A549 (cell line): Measurements from ENCODE around the gene MAP3K5. TPM values are rescaled to one million over a fixed set of nuclear protein-coding genes. Genes with fewer than 3 reads are reported as not detected.

Experiments
- ATAC-seq, 2 experiments: fragments of 200-7000 bp in 1 of 2; fragments of >200 bp in 1 of 2; cut with Nextera tagmentation in 1 of 2; cut with Tn5 transposase in 1 of 2; 3 replicates each; pipeline versions ENCODE4 v1.8.0 to v1.9.1; 2018 to 2020; ENCODE audit warnings: mild to moderate bottlenecking in 1 of 2, moderate library complexity in 1 of 2
- CTCF ChIA-PET: fragments of 300-600 bp; sonication (Branson Sonifier 250); formaldehyde crosslinking; extraction: SDS; loops from one replicate; lab custom pipeline; 2021; ENCODE audit warnings: antibody characterized with exemption, inconsistent platforms; lab: Yijun Ruan, JAX
- POLR2A ChIA-PET: fragments of 350-600 bp; formaldehyde crosslinking; extraction: SDS; loops from one replicate; lab custom pipeline; 2021; ENCODE audit warnings: antibody characterized with exemption, inconsistent platforms; lab: Yijun Ruan, JAX
- DNase-seq, 2 experiments: peaks; one replicate each; pipeline versions ENCODE4 v3.0.0 to v3.0.0-alpha.2; 2011 to 2016; ENCODE audit warnings: low read depth in 1 of 2, low spot score in 1 of 2
- FAIRE-seq: peaks from 2 replicates; lab custom pipeline; 2011; peaks lifted over from hg19 to GRCh38; lab: Jason Lieb, UNC
- H3K27ac ChIP-seq, 2 experiments: fragments of >200 bp; sonication (Bioruptor Twin); formaldehyde crosslinking; 3 replicates each; pipeline ENCODE4 v1.5.1; 2016 to 2017
- H3K4me1 ChIP-seq: fragments of >200 bp; sonication (Bioruptor Twin); formaldehyde crosslinking; 3 replicates; pipeline ENCODE4 v1.6.1; 2016
- H3K4me2 ChIP-seq: fragments of >200 bp; sonication (Bioruptor Twin); formaldehyde crosslinking; 3 replicates; pipeline ENCODE4 v1.6.1; 2016
- H3K4me3 ChIP-seq: fragments of >200 bp; sonication (Bioruptor Twin); formaldehyde crosslinking; 3 replicates; pipeline ENCODE4 v1.5.1; 2016
- H3K9me3 ChIP-seq: fragments of >200 bp; sonication (Bioruptor Twin); formaldehyde crosslinking; 3 replicates; pipeline ENCODE4 v1.6.1; 2016
- CBX8 ChIP-seq: fragments of 200-600 bp; sonication (generic); IDR thresholded peaks from 2 replicates; pipeline ENCODE4 v1.6.1; 2016
- EHF ChIP-seq: fragments of 250-450 bp; sonication (Bioruptor Pico); IDR thresholded peaks from 2 replicates; pipeline ENCODE4 v1.5.0; 2020; ENCODE audit warnings: mild to moderate bottlenecking
- EHMT2 ChIP-seq: fragments of 200-600 bp; sonication (generic); IDR thresholded peaks from 2 replicates; pipeline ENCODE4 v1.6.1; 2016; ENCODE audit warnings: antibody characterized with exemption, low read depth, mild to moderate bottlenecking, moderate library complexity
- FOSB ChIP-seq: fragments of 250-450 bp; sonication (Bioruptor Pico); IDR thresholded peaks from 2 replicates; pipeline ENCODE4 v1.5.0; 2020; ENCODE audit warnings: mild to moderate bottlenecking, moderate library complexity
- HEYL ChIP-seq: fragments of 250-450 bp; sonication (Bioruptor Pico); IDR thresholded peaks from 2 replicates; pipeline ENCODE4 v1.8.0; 2021; ENCODE audit warnings: mild to moderate bottlenecking, moderate library complexity
- HOXA7 ChIP-seq: fragments of 250-450 bp; sonication (Bioruptor Pico); IDR thresholded peaks from 2 replicates; pipeline ENCODE4 v1.5.0; 2020; ENCODE audit warnings: mild to moderate bottlenecking, moderate library complexity
- HOXB13 ChIP-seq: fragments of 250-450 bp; sonication (Bioruptor Pico); IDR thresholded peaks from 2 replicates; pipeline ENCODE4 v1.5.0; 2020; ENCODE audit warnings: low read depth, mild to moderate bottlenecking, moderate library complexity
- KDM1A ChIP-seq: fragments of 200-600 bp; sonication (generic); IDR thresholded peaks from 2 replicates; pipeline ENCODE4 v1.6.1; 2016; ENCODE audit warnings: low read depth, mild to moderate bottlenecking
- MYC ChIP-seq: IDR thresholded peaks from 2 replicates; pipeline ENCODE4 v1.6.1; 2012; ENCODE audit warnings: mild to moderate bottlenecking, inconsistent platforms, low read length, improper control_type of control experiment, borderline replicate concordance
- NR3C1 ChIP-seq: fragments of >200 bp; sonication (Bioruptor Twin); formaldehyde crosslinking; IDR thresholded peaks from 3 replicates; pipeline ENCODE4 v1.6.1; 2017
- PHF8 ChIP-seq: fragments of 200-600 bp; sonication (generic); IDR thresholded peaks from 2 replicates; pipeline ENCODE4 v1.6.1; 2016; ENCODE audit warnings: low read depth, mild to moderate bottlenecking, antibody characterized with exemption, moderate library complexity, borderline replicate concordance
- POLR2A ChIP-seq: IDR thresholded peaks from 2 replicates; pipeline ENCODE4 v1.6.1; 2012; ENCODE audit warnings: mild to moderate bottlenecking, low read length
- POLR2AphosphoS2 ChIP-seq: conservative IDR thresholded peaks from 2 replicates; pipeline ENCODE4 v1.6.1; 2012; ENCODE audit warnings: low read length, improper control_type of control experiment, inconsistent platforms
- RAD21 ChIP-seq, 2 experiments: fragments of >200 bp in 1 of 2; sonication (Bioruptor Twin) in 1 of 2; formaldehyde crosslinking in 1 of 2; IDR thresholded peaks in 1 of 2; conservative IDR thresholded peaks in 1 of 2; 2 replicates in 1 of 2; 3 replicates in 1 of 2; pipeline ENCODE4 v1.6.1; 2012 to 2018; ENCODE audit warnings: inconsistent platforms in 1 of 2
- RARB ChIP-seq: fragments of 250-450 bp; sonication (Bioruptor Pico); IDR thresholded peaks from 2 replicates; pipeline ENCODE4 v1.8.0; 2021; ENCODE audit warnings: mild to moderate bottlenecking, moderate library complexity
- RNF2 ChIP-seq: fragments of 200-600 bp; sonication (generic); IDR thresholded peaks from 2 replicates; pipeline ENCODE4 v1.6.1; 2016; ENCODE audit warnings: low read depth, mild to moderate bottlenecking, antibody characterized with exemption, moderate library complexity, borderline replicate concordance
- TP53 ChIP-seq: fragments of 250-450 bp; sonication (Bioruptor Pico); IDR thresholded peaks from 2 replicates; pipeline ENCODE4 v1.5.0; 2021; ENCODE audit warnings: mild to moderate bottlenecking, moderate library complexity
- ZNF302 ChIP-seq: fragments of 250-450 bp; sonication (Bioruptor Pico); IDR thresholded peaks from 2 replicates; pipeline ENCODE4 v1.9.0; 2021; ENCODE audit warnings: inconsistent platforms, mild to moderate bottlenecking, moderate library complexity
- WGBS: methylation state at CpG from one replicate; pipeline ENCODE4 v1.1.6; 2017; ENCODE audit errors: missing lambda C conversion rate; 5-methylcytosine and 5-hydroxymethylcytosine counted together
- polyA plus RNA-seq, 4 experiments: library from polyadenylated mRNA; depleted of rRNA in 3 of 4; stranded (reverse); fragments of >200 nt; fragmentation: RNase III in 1 of 4; extraction: RNeasy Plus Mini Kit Qiagen cat#74134 plus additional on column Dnase treatment in 1 of 4; gene quantifications; 2 replicates in 3 of 4; 3 replicates in 1 of 4; pipeline ENCODE4 v1.2.3, GENCODE V29; 2011 to 2017
- TF ChIP-seq, protein P1 (sequence below): fragments of >200 bp; sonication (Bioruptor Twin); formaldehyde crosslinking; IDR thresholded peaks from 3 replicates; pipeline ENCODE4 v1.5.1; 2016
- TF ChIP-seq, protein P2 (sequence below): fragments of 250-450 bp; sonication (Bioruptor Pico); IDR thresholded peaks from 2 replicates; pipeline ENCODE4 v1.5.0; 2020; ENCODE audit warnings: low read depth, mild to moderate bottlenecking, moderate library complexity
- TF ChIP-seq, protein P3 (sequence below): fragments of 200-600 bp; sonication (generic); IDR thresholded peaks from 2 replicates; pipeline ENCODE4 v1.6.1; 2016; ENCODE audit warnings: antibody characterized with exemption, mild to moderate bottlenecking, moderate library complexity
- TF ChIP-seq, protein P4 (sequence below): IDR thresholded peaks from 2 replicates; pipeline ENCODE4 v1.6.1; 2012

The MAP3K5 gene
- polyA plus RNA-seq, 2 of the 4 experiments (the other 2 are of a cell fraction): 2.1 to 4.1 TPM

DNA sequence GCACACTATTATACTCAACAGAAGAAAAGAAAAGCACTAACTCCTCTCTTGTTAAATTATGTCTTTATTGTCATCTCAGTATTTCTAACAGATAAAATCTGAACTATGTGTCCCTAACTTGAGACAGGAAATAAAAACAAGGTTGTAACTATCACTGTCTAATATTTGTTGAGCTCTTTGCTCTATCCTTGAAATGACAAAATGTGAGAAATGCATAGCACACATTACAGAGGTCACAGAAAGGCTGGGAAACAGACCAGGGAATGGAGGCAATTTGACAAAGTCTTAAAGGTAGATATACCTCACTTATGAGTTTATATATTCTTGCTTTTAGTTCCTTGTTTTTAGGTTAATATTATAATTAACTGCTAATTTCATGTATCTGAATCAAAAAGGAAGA is 139.6 kb downstream of the MAP3K5 start (continued):
- TF ChIP-seq, protein P1, sequence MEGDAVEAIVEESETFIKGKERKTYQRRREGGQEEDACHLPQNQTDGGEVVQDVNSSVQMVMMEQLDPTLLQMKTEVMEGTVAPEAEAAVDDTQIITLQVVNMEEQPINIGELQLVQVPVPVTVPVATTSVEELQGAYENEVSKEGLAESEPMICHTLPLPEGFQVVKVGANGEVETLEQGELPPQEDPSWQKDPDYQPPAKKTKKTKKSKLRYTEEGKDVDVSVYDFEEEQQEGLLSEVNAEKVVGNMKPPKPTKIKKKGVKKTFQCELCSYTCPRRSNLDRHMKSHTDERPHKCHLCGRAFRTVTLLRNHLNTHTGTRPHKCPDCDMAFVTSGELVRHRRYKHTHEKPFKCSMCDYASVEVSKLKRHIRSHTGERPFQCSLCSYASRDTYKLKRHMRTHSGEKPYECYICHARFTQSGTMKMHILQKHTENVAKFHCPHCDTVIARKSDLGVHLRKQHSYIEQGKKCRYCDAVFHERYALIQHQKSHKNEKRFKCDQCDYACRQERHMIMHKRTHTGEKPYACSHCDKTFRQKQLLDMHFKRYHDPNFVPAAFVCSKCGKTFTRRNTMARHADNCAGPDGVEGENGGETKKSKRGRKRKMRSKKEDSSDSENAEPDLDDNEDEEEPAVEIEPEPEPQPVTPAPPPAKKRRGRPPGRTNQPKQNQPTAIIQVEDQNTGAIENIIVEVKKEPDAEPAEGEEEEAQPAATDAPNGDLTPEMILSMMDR: no peak
- no peak for TF ChIP-seq EHMT2

DNA sequence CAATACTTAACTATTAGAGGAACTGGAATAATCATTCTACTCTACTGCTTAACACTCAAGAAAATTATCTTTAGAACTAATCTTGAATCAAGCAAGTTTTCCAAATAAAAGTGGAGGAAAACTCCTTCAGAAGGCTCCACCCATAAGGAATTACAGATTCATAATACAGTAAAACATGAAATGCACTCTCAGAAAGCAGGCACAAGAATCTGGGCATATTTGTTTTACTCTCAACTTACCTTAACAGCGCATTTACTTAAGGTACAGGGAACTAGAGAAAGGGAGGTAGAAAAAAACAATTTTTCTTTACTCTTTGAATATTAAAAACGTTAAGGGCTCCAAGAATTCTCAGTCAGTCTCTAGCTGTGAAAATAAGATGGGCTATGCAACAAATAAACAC is 140.3 kb downstream of the MAP3K5 start:
- Histone ChIP-seq H3K27ac (no peak overlapping the region), H3K4me2 (no peak overlapping the region), H3K4me1 (no peaks in the 10 kb centered on the region), H3K4me3 (no peak overlapping the region), H3K9me3 (no peaks in the 10 kb centered on the region)
- 55% methylated on average over 2 of the region's 2 CpGs for WGBS
- no peak for ATAC-seq
- ChIA-PET CTCF (interaction anchor here (0.9 to 12.7 kb wide), 2 partner anchors 8 to 139 kb away, joined by 3 to 146 read pairs; partner anchors contain the start of gene MAP3K5), POLR2A (no interaction called here)
- no peak for FAIRE-seq
- TF ChIP-seq POLR2A: no peak
- no peak for TF ChIP-seq POLR2AphosphoS2
- TF ChIP-seq HOXA7 (CRISPR knock-in tag): no peak
- no peak for TF ChIP-seq PHF8
- no peak for TF ChIP-seq MYC
- TF ChIP-seq KDM1A: no peak
- TF ChIP-seq, protein P1: no peak
- TF ChIP-seq RNF2: no peak
- TF ChIP-seq FOSB (CRISPR knock-in tag): no peak
- TF ChIP-seq, protein P2, sequence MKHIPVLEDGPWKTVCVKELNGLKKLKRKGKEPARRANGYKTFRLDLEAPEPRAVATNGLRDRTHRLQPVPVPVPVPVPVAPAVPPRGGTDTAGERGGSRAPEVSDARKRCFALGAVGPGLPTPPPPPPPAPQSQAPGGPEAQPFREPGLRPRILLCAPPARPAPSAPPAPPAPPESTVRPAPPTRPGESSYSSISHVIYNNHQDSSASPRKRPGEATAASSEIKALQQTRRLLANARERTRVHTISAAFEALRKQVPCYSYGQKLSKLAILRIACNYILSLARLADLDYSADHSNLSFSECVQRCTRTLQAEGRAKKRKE (CRISPR knock-in tag): no peak
- TF ChIP-seq EHF (CRISPR knock-in tag): no peak
- TF ChIP-seq HEYL: no peak
- TF ChIP-seq, protein P3, sequence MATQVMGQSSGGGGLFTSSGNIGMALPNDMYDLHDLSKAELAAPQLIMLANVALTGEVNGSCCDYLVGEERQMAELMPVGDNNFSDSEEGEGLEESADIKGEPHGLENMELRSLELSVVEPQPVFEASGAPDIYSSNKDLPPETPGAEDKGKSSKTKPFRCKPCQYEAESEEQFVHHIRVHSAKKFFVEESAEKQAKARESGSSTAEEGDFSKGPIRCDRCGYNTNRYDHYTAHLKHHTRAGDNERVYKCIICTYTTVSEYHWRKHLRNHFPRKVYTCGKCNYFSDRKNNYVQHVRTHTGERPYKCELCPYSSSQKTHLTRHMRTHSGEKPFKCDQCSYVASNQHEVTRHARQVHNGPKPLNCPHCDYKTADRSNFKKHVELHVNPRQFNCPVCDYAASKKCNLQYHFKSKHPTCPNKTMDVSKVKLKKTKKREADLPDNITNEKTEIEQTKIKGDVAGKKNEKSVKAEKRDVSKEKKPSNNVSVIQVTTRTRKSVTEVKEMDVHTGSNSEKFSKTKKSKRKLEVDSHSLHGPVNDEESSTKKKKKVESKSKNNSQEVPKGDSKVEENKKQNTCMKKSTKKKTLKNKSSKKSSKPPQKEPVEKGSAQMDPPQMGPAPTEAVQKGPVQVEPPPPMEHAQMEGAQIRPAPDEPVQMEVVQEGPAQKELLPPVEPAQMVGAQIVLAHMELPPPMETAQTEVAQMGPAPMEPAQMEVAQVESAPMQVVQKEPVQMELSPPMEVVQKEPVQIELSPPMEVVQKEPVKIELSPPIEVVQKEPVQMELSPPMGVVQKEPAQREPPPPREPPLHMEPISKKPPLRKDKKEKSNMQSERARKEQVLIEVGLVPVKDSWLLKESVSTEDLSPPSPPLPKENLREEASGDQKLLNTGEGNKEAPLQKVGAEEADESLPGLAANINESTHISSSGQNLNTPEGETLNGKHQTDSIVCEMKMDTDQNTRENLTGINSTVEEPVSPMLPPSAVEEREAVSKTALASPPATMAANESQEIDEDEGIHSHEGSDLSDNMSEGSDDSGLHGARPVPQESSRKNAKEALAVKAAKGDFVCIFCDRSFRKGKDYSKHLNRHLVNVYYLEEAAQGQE: no peak
- TF ChIP-seq RARB: no peak
- no peak for DNase-seq

DNA sequence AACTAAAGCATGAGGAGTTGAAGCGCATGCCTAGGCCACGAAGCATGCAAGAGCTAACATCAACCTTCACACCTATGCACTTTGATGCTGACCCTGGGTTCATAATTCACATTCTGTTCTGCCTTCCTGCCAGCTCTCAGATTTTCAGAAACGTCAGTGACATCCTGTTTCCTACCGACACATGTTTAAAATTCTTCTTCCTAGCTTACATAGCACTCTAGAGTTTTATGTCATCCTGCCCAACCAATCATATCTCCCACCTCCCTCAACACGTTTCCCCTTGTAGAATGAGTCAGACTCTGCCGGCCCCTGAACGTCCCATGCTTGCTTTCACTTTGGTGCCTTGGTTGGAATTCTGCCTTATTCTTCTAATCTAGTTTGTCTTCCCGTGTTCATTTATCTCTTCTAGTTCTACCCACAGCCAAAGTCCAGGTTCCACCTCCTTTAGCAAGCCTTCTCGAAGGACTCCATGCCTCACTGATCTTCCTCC is 144.9 kb downstream of the MAP3K5 start:
- DNase-seq (no peak), FAIRE-seq (no peak), ATAC-seq (no peak)
- Histone ChIP-seq H3K4me1 (0 out of 3 replicates have a peak, but pooled peaks cover 3% of the 10 kb centered on the region), H3K4me2 (no peak overlapping the region), H3K9me3 (no peaks in the 10 kb centered on the region), H3K27ac (no peak overlapping the region), H3K4me3 (no peak overlapping the region)
- POLR2A ChIA-PET: no interaction called here
- CTCF ChIA-PET: interaction anchor here (12.7 kb wide), 1 partner anchor 143 kb away, joined by 146 read pairs; the partner anchor contains the start of gene MAP3K5
- 88% methylated on average over 9 of the region's 9 CpGs for WGBS
- TF ChIP-seq RAD21 (conservative IDR thresholded peaks at IDR 0.05 in 1 of 2, IDR thresholded peaks at IDR 0.05 in 1 of 2) (no peak), HOXA7 (CRISPR knock-in tag) (no peak), TP53 (CRISPR knock-in tag) (no peak), HOXB13 (CRISPR knock-in tag) (no peak), NR3C1 (no peak), ZNF302 (no peak), CBX8 (no peak)
- TF ChIP-seq, protein P3: no peak
- TF ChIP-seq, protein P4, sequence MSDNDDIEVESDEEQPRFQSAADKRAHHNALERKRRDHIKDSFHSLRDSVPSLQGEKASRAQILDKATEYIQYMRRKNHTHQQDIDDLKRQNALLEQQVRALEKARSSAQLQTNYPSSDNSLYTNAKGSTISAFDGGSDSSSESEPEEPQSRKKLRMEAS: no peak
